B cell (primary cell): ENCODE measurements around the gene ID1.
"Not testable (repeated sequence)": the region's sequence is repeated elsewhere in the genome, so short reads cannot be mapped to it uniquely, and the experiment has no call there.

Experiments
- CTCF ChIP-seq: fragments of 200-600 bp; IDR thresholded peaks from one replicate; pipeline ENCODE4 v1.8.0; 2022; ENCODE audit warnings: antibody characterized with exemption, mild to moderate bottlenecking
- EZH2 ChIP-seq: IDR thresholded peaks from 2 replicates; pipeline ENCODE4 v1.6.1; 2012; ENCODE audit warnings: borderline replicate concordance, low read depth, mild to moderate bottlenecking, moderate library complexity, low read length; ENCODE audit not compliant: insufficient read depth, poor library complexity, severe bottlenecking

GRCh38 chr20:31596412-31596715 is 8.7 kb upstream of the ID1 start:
- TF ChIP-seq EZH2, CTCF: not testable (repeated sequence)
